ENCODE results near the gene KCNIP3.
"Not testable (repeated sequence)": the region's sequence is repeated elsewhere in the genome, so short reads cannot be mapped to it uniquely, and the experiment has no call there.

DNA sequence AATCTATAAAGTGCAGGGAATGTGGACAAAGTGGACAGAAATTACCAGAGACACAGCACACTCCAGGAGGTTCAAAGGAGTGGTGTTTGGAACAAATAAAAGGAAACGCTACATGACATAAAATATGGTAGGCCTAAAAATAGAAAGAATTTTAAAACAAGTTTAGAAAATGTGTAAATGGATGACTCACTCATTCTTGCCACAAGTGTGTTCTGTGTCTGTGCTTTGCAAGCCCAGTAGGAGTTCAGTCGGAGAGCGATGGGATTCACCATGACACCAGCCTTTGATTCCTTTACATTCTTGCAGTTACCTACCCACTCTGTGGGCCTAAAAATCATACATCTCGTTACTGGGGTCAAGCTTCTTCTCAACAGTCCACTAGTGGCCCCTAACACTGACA lies 136.2 kb downstream of the KCNIP3 start:
- not testable (repeated sequence) for TF ChIP-seq POLR2AphosphoS5 (IDR thresholded peaks at IDR 0.05; ENCODE audit: borderline replicate concordance, low read depth, low read length); EZH2 (IDR thresholded peaks at IDR 0.05)
